Stimulated activated CD4-positive, alpha-beta T cell treated with anti-CD3 and anti-CD28 coated beads, Interleukin-1b, Interleukin-23, amount 100 ng/mL, for 24 hours (primary cell): ENCODE measurements around the gene TEPSIN.

ENCODE experiments used
- DNase-seq, 4 experiments: peaks; one replicate each; pipeline ENCODE4 v3.0.0-alpha.2; 2020; ENCODE audit warnings: low read depth in 4 of 4, low spot score in 1 of 4

TEPSIN gene

GRCh38 chr17:81221842-81222619 lies 16.8 kb downstream of the TEPSIN start:
- no peak for DNase-seq

- DNase-seq: no peak
These were observed 17.4 kb downstream of the TEPSIN start for GRCh38 chr17:81221371-81221841.

- no peak for DNase-seq
These were observed 19.2 kb downstream of the TEPSIN start for GRCh38 chr17:81219476-81220180.

GRCh38 chr17:81218991-81219390 lies 19.9 kb downstream of the TEPSIN start:
- DNase-seq: no peak

GRCh38 chr17:81218459-81218858 lies 20.4 kb downstream of the TEPSIN start:
- DNase-seq: no peak

GRCh38 chr17:81217491-81217890 lies 21.4 kb downstream of the TEPSIN start:
- no peak for DNase-seq

GRCh38 chr17:81213978-81214377 lies 24.9 kb downstream of the TEPSIN start:
- no peak for DNase-seq

GRCh38 chr17:81212365-81212764 lies 26.5 kb downstream of the TEPSIN start:
- no peak for DNase-seq

GRCh38 chr17:81210868-81211267 lies 28.0 kb downstream of the TEPSIN start:
- no peak for DNase-seq

- DNase-seq: no peak
These were observed 28.4 kb downstream of the TEPSIN start for GRCh38 chr17:81210466-81210865.

- DNase-seq: no peak
These were observed 29.7 kb downstream of the TEPSIN start for GRCh38 chr17:81209141-81209540.

- no peak for DNase-seq
These were observed 30.2 kb downstream of the TEPSIN start for GRCh38 chr17:81208651-81209050.

- no peak for DNase-seq
These were observed 31.0 kb downstream of the TEPSIN start for GRCh38 chr17:81207610-81208581.

GRCh38 chr17:81206657-81207056 lies 32.2 kb downstream of the TEPSIN start:
- no peak for DNase-seq

- DNase-seq: no peak
These were observed 32.7 kb downstream of the TEPSIN start for GRCh38 chr17:81206166-81206565.

GRCh38 chr17:81204578-81204977 lies 34.3 kb downstream of the TEPSIN start:
- DNase-seq: no peak

- DNase-seq: no peak
These were observed 35.7 kb downstream of the TEPSIN start for GRCh38 chr17:81203136-81203535.

GRCh38 chr17:81202318-81202717 lies 36.5 kb downstream of the TEPSIN start:
- DNase-seq: no peak

GRCh38 chr17:81200695-81201580 lies 37.9 kb downstream of the TEPSIN start:
- no peak for DNase-seq

- DNase-seq: no peak
These were observed 38.7 kb downstream of the TEPSIN start for GRCh38 chr17:81200201-81200600.
